HG02759 (cell line): ENCODE results near the gene URB2.
"Not testable (repeated sequence)": the region's sequence is repeated elsewhere in the genome, so short reads cannot be mapped to it uniquely, and the experiment has no call there.

Source experiments
- ATAC-seq: cut with Tn5 transposase; IDR thresholded peaks from one replicate; pipeline ENCODE4 v1.9.1; 2021; ENCODE audit warnings: mild to moderate bottlenecking, moderate library complexity; ENCODE audit not compliant: unreplicated experiment

The URB2 gene

DNA sequence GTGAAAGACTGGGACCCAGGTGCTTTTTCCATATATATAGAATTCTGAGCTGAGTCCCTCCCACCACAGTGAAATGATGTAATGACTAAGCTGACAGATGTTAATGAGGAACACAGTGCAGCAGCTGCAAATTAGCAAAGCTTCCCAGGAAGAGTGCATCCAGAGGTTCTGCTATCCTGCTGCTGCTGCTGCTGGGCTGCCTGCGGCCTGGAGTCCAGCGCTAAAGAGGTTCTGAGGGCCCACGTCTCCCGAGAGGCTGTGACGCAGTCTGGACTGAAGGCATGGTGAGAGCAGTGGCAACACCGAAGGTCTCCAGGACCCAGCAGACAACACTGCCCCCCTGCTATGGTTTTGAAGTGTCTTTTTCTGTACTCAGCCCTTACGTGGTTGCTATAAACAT, 63.9 kb downstream of the URB2 start:
- ATAC-seq: no peak

DNA sequence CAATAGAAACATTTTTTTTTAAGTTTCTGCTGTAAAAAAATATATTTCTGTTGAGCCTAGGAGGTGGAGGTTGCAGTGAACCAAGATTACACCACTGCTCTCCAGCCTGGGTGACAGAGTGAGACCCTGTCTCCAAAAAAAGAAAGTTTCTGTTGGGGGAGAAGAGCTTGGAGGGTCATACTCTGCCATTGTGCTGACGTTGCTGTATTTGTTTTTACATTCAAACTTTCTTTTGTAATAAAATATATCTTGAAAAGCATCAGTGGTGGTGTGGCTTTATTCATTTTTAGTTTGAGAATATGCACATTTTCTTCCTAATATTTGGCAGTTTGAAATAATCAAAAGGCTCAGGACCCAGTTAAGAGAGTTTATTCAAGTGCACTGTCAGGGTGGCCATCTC, 64.6 kb downstream of the URB2 start:
- ATAC-seq: no peak

DNA sequence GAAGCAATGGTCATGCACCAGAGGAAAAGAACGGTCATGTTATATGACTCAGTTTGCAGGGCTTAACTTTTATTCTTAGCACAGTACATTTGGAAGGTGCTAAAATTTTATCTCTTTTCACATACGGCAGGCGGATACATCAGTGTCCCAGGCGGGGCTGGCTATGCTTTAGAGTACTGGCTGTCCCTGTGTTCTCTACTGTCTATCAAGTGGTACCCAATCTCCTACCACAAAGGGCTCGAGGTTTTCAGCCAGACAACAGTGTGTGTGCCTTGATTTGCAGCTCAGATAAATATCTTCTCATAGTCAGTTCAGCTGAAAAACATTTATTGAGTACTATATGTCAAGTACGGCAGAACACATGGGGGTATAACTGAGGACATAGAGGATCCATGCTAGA, 65.3 kb downstream of the URB2 start:
- ATAC-seq: no peak

DNA sequence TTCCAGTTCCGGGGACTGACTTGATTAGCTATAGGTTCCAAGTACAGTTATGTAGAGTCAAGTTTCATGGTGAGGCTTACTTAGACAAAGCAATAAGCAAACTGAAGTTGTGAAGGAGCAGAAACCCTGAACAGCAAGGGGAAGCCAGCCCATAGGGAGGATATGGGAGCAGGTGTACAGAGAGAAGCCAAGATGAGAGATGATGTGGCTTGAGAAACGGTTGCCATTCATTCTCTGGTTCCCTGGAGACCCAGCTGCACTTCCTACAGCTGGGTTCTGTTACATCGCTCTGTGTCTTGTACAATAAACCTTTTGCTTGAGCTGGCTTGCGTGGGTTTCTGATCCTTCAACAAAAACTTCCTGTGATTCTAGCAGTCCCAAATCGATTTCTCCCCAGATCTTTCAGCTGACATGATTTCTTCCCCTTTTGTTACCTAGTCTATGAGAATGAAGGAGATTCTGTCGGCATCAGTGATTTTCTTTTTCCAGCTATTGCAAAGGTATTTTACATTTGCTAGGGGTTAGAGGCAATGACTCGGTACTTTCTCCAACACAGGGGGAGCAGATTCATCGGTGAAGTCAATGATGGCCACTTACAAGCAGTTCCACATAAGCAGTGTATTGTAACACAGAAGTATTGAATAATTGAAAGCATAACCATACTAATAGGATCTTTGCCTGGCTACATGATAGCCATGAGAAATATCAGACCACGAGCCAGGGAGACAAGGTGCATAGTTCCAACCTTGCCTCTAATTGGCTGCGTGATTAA, 67.3 kb downstream of the URB2 start:
- no peak for ATAC-seq

DNA sequence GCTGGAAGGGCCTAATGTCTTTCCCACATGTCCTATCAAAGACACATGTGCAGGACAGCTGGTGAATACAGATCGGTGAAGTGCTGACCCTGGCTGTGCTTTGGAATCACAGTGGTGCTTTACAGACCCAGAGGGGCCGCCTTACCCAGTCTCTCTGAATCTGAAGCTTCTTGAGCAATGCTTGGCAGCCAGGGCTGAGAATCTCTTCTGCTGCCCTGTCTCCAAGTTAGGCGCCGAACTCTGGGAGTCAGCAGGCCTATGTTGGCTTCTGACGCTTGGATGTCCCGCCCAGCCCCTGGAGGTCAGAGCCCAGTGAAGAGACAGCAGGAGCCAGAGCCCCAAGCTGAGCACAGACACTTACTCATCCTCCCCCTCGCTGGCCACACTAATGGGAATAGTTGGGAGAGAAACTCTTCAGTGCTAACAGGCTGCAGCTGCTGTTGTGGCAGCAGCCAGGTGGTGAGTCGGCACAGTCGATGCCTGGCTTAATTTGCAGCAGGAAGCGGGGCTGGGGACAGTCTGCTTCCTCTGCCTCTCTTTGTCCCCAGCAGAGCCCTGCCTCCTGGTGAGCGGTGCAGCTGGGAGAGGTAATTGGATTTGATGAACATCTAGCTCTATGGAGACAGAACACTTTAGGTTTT, 68.1 kb downstream of the URB2 start:
- no peak for ATAC-seq

DNA sequence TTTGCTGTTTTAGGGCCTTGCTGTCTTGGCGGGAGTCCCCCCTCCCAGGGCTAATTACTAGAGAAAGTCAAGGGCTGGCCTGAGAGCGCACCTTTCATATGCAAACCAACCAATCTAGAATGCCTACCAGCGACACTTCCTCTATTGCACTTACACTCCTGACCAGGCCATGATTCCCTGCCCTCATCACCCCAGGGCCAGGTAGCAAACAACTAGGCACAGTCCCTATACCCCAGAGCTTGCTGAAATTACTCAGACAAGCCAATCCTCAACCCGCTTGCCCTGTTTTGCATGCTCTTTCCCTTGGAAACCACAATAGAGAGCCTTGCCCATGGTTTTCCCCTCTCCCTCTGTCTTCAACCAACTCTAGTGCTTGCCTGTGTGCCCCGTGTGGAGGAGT, 70.3 kb downstream of the URB2 start:
- no peak for ATAC-seq

DNA sequence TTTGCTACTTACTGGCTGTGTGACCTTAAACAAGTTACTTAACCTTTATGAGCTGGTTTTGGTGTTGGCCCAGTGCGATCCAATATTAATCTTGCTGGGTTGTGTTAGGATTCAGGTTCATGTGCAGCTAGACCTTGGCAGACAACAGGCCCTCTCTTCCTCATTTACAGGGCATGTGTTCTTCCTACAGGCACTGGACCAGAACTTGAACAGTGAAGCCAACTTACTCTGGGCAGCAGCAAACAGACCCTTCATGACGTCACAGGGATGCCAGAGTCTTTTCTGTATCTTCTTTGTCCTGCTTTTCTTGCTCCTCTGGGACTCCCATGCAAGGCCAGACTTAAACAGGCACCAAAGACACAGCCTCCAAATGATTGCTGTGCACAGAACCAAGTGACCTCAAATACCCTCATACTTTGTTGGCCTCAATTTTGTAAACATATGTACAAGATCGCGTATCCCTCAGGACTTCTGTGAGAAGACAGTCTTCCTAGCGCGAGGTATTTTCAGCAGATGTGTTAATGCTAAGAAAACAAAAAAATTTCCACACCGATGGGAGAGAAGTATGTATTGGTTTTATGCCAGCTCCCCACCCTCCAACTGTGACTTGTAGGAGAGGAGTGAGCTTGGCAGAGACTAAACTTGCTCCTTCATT, 73.7 kb downstream of the URB2 start:
- no peak for ATAC-seq

DNA sequence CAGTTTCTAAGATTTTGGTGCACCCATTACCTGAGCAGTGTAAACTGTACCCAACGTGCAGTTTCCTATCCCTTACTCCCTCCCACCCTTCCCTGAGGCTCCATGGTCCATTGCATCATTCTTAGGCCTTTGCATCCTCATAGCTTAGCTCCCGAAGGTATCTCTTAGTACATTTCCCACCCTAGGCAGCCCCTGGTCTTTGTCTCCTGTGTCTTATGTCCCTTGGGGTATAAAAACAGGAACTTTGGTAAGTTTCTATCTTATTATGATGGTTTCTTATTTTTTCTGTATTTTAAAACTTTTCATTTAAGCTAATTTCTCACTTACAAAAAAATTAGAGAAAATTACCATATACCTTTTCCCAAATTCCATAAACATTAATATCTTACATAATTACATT, 78.1 kb downstream of the URB2 start:
- no peak for ATAC-seq

DNA sequence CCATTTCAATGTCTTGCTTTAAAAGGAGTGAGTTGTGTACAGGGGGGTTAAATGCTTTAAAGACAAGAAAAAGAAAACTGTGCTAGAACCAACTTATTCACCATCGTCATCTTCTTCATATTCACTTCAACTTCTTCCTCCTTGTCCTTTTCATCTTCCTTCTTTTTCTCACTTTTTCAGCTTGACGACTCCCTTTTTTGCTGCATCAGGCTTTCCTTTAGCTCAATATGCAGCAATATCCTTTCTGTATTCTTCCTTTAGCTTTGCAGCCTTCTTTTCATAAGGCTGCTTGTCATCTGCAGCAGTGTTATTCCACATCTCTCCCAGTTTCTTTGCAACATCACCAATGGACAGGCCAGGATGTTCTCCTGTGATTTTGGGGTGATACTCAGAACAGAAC, 79.1 kb downstream of the URB2 start:
- not testable (repeated sequence) for ATAC-seq

DNA sequence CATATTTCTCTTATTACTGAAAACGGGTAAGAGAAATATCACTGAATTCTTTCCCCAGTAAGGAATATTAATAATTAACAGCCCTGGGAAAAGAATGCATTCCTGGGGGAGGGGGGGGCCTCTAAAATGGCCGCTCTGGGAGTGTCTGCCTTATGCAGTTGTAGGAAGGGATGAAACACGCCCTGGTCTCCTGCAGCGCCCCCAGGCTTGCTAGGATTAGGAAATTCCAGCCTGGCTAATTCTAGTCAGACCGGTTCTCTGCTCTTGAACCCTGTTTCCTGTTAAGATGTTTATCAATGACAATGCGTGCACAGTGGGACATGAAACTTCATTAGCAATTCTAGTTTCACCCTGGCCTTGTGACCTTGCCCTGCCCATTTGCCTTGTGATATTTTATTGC, 81.1 kb downstream of the URB2 start:
- ATAC-seq: not testable (repeated sequence)

DNA sequence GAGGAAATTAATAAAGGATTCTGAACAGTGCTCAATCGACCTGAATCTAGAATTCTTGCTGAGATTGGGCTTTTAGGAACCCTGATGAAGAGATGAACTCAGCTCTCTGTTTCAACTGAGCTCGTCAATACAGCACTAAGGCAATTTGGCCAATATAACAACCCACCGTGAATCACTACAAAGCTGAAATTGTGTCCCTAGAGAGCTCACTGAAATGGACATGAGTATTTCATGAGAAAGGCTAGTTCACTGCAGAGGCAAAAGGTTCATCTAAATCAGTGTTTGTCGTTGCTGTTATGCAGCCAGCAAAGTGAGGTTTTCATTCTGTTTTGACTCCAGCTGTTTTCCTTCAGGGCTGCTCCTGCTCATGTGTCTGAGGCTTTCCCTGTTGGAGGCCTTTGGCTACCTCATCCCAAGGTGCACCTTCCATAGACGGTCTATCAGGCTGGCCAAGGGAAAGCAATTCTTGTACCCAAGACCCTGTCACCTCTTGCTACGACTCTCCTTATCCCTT, 83.5 kb downstream of the URB2 start:
- no peak for ATAC-seq
